ENCODE measurements around the gene GBX2.

Gene GBX2

GRCh38 chr2:236211296-236211695 is 43.1 kb upstream of the GBX2 start:
- no peak for TF ChIP-seq CTCF (IDR thresholded peaks at IDR 0.05; ENCODE audit: control extremely low read depth, extremely low read depth, low read depth, missing control alignments)
- POLR2A ChIA-PET = no interaction called here
- DNase-seq (ENCODE audit: extremely low spot score) = no peak
- CTCF ChIA-PET = no interaction called here

- CTCF ChIA-PET = no interaction called here
These were observed 42.4 kb upstream of the GBX2 start for GRCh38 chr2:236210536-236210935.

GRCh38 chr2:236209996-236210395 is 41.8 kb upstream of the GBX2 start:
- CTCF ChIA-PET = no interaction called here
- TF ChIP-seq CTCF (IDR thresholded peaks at IDR 0.05; ENCODE audit: control extremely low read depth, extremely low read depth, low read depth, missing control alignments) = no peak
- no peak for DNase-seq (ENCODE audit: extremely low spot score)
- POLR2A ChIA-PET = no interaction called here

More at GRCh38 chr2:236210536-236210935, 42.4 kb upstream of the GBX2 start:
- POLR2A ChIA-PET = no interaction called here
- DNase-seq (ENCODE audit: extremely low spot score) = no peak
- TF ChIP-seq CTCF (IDR thresholded peaks at IDR 0.05; ENCODE audit: control extremely low read depth, extremely low read depth, low read depth, missing control alignments) = no peak

GRCh38 chr2:236209535-236209934 is 41.3 kb upstream of the GBX2 start:
- ChIA-PET CTCF (no interaction called here), POLR2A (no interaction called here)
- no peak for TF ChIP-seq CTCF (IDR thresholded peaks at IDR 0.05; ENCODE audit: control extremely low read depth, extremely low read depth, low read depth, missing control alignments)
- DNase-seq (ENCODE audit: extremely low spot score) = no peak

- no peak for DNase-seq (ENCODE audit: extremely low spot score)
- ChIA-PET CTCF (interaction anchor here (0.8 kb wide), 1 partner anchor 13 kb away, joined by 5 read pairs; no protein-coding TSS in a partner anchor), POLR2A (no interaction called here)
- no peak for TF ChIP-seq CTCF (IDR thresholded peaks at IDR 0.05; ENCODE audit: control extremely low read depth, extremely low read depth, low read depth, missing control alignments)
These were observed 40.1 kb upstream of the GBX2 start for GRCh38 chr2:236208019-236208926.

- ChIA-PET CTCF (interaction anchor here (0.8 kb wide), 1 partner anchor 14 kb away, joined by 5 read pairs; no protein-coding TSS in a partner anchor), POLR2A (no interaction called here)
These were observed 39.3 kb upstream of the GBX2 start for GRCh38 chr2:236207472-236207871.

More at GRCh38 chr2:236207472-236207871, 39.3 kb upstream of the GBX2 start:
- TF ChIP-seq CTCF (IDR thresholded peaks at IDR 0.05; ENCODE audit: control extremely low read depth, extremely low read depth, low read depth, missing control alignments) = no peak
- no peak for DNase-seq (ENCODE audit: extremely low spot score)
